HepG2 (cell line): Measurements from ENCODE around the gene ACD. TPM values are rescaled to one million over a fixed set of nuclear protein-coding genes. Genes with fewer than 3 reads are reported as not detected.

Experiments used
- ATF7 ChIP-seq, 2 experiments: fragments of 450-650 bp in 1 of 2; sonication (generic) in 1 of 2; formaldehyde crosslinking in 1 of 2; IDR thresholded peaks; 2 replicates each; pipeline versions ENCODE4 v1.4.0 to v1.6.1; 2016 to 2020; ENCODE audit warnings: antibody characterized with exemption in 1 of 2, mild to moderate bottlenecking in 1 of 2, missing genetic modification reagents in 1 of 2
- BHLHE40 ChIP-seq: IDR thresholded peaks from 2 replicates; pipeline ENCODE4 v1.6.1; 2011; ENCODE audit warnings: low read length, improper control_type of control experiment
- CSRNP1 ChIP-seq: sonication (generic); formaldehyde crosslinking; IDR thresholded peaks from 2 replicates; pipeline ENCODE4 v1.8.1; 2023; ENCODE audit warnings: mild to moderate bottlenecking, missing genetic modification reagents
- E2F5 ChIP-seq: sonication (generic); formaldehyde crosslinking; conservative IDR thresholded peaks from 2 replicates; pipeline ENCODE4 v1.4.0; 2020; ENCODE audit warnings: missing genetic modification reagents
- GPN1 ChIP-seq: sonication (generic); formaldehyde crosslinking; IDR thresholded peaks from 2 replicates; pipeline ENCODE4 v1.5.1; 2020; ENCODE audit warnings: missing genetic modification reagents, borderline replicate concordance
- IRF9 ChIP-seq: sonication (generic); formaldehyde crosslinking; IDR thresholded peaks from 2 replicates; pipeline ENCODE4 v1.8.0; 2022; ENCODE audit warnings: missing genetic modification reagents, mild to moderate bottlenecking, borderline replicate concordance
- MYNN ChIP-seq: sonication (generic); formaldehyde crosslinking; IDR thresholded peaks from 2 replicates; pipeline ENCODE4 v1.4.0; 2020; ENCODE audit warnings: mild to moderate bottlenecking, low read depth, missing genetic modification reagents
- THAP9 ChIP-seq: sonication (generic); formaldehyde crosslinking; IDR thresholded peaks from 2 replicates; pipeline ENCODE4; 2020; ENCODE audit warnings: missing genetic modification reagents, mild to moderate bottlenecking, borderline replicate concordance
- XBP1 ChIP-seq: sonication (generic); formaldehyde crosslinking; IDR thresholded peaks from 2 replicates; pipeline ENCODE4 v1.5.0; 2020; ENCODE audit warnings: missing genetic modification reagents
- YEATS4 ChIP-seq: sonication (generic); formaldehyde crosslinking; IDR thresholded peaks from 2 replicates; pipeline ENCODE4 v1.4.0; 2020; ENCODE audit warnings: missing genetic modification reagents, borderline replicate concordance
- ZNF18 ChIP-seq: sonication (generic); formaldehyde crosslinking; IDR thresholded peaks from 2 replicates; pipeline ENCODE4 v1.8.0; 2022; ENCODE audit warnings: mild to moderate bottlenecking, missing genetic modification reagents; ENCODE audit not compliant: insufficient replicate concordance
- ZNF251 ChIP-seq: sonication (generic); formaldehyde crosslinking; IDR thresholded peaks from 2 replicates; pipeline ENCODE4 v1.9.0; 2021; ENCODE audit warnings: mild to moderate bottlenecking, missing genetic modification reagents
- ZNF563 ChIP-seq: sonication (generic); formaldehyde crosslinking; IDR thresholded peaks from 2 replicates; pipeline ENCODE4 v1.8.0; 2022; ENCODE audit warnings: mild to moderate bottlenecking, moderate library complexity, missing genetic modification reagents
- ZNF713 ChIP-seq: sonication (generic); formaldehyde crosslinking; IDR thresholded peaks from 2 replicates; pipeline ENCODE4 v1.4.0; 2020; ENCODE audit warnings: mild to moderate bottlenecking, missing genetic modification reagents
- polyA plus RNA-seq, 8 experiments: library from polyadenylated mRNA; depleted of rRNA in 3 of 8; stranded (reverse) in 7 of 8; unstranded in 1 of 8; fragments of >200 nt; fragmentation: Illumina TruSeq in 4 of 8; extraction: Trizol in 4 of 8; gene quantifications; 2 replicates each; pipeline versions ENCODE4 v1.2.1 to v1.2.3, GENCODE V29; 2011 to 2016; ENCODE audit warnings: low read depth in 4 of 8, missing spikeins in 1 of 8, mixed read lengths in 1 of 8; ENCODE audit not compliant: insufficient read depth in 1 of 8
- total RNA-seq, 5 experiments: library from RNA; depleted of rRNA; stranded (reverse); fragments of >200 nt; fragmentation: Illumina TruSeq; extraction: Trizol; gene quantifications; 2 replicates each; pipeline ENCODE4 v1.2.3, GENCODE V29; 2016; ENCODE audit warnings: low read depth in 1 of 5
- TF ChIP-seq, protein P1 (sequence below): sonication (generic); formaldehyde crosslinking; IDR thresholded peaks from 2 replicates; pipeline ENCODE4 v1.4.0; 2020; ENCODE audit warnings: missing genetic modification reagents
- TF ChIP-seq, protein P2 (sequence below): sonication (generic); formaldehyde crosslinking; IDR thresholded peaks from 2 replicates; pipeline ENCODE4 v1.5.0; 2020; ENCODE audit warnings: missing genetic modification reagents, mild to moderate bottlenecking, borderline replicate concordance

The ACD gene
- total and polyA plus RNA-seq, 2 of the 13 experiments (the other 11 are each of a cell fraction or from before 2014, with no cell fraction given): 32.6 to 38.3 TPM

DNA sequence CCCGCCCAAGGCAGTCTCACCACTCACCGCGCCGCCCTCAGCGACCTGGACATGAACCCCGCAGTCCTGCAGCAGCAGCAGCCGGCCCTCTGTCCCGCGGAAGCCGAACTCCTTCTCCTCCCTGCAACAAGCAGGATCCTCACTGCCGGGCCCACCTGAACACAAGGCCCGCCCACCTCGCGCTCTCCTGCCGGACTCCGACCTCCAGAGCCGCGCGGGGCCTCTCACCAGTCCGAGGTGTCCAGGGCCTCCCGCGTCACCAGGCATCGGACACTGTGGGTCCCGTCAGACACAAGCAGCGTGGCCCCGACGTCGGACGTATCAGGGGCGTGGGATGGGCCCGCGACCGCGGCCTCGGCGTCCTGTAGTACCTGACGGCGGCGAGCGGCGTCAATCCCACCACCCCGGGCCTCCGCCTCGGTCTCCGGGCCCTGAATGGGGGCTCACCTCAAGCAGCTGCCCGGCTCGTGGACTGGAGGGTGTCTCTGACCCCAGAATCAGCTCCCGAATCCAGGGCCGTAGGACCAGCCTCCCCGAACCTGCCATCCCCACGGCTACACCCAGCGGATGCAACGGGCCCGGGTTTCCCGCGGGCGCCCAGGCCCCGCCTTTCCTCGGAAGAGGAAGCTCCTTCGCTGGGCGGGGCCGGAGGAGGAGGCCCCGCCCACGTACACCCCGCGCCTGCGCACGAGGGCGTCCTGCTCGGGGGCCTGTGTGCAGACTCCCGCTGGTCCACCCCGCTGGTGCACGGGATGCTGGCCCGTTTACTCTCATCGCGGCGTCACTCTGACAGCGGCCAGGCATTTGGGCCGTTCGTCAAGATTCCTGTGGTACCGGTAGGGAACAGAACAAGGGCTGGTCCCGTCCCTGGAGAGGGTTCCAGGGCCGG, at the start of gene ACD (continued):
- TF ChIP-seq, protein P1, sequence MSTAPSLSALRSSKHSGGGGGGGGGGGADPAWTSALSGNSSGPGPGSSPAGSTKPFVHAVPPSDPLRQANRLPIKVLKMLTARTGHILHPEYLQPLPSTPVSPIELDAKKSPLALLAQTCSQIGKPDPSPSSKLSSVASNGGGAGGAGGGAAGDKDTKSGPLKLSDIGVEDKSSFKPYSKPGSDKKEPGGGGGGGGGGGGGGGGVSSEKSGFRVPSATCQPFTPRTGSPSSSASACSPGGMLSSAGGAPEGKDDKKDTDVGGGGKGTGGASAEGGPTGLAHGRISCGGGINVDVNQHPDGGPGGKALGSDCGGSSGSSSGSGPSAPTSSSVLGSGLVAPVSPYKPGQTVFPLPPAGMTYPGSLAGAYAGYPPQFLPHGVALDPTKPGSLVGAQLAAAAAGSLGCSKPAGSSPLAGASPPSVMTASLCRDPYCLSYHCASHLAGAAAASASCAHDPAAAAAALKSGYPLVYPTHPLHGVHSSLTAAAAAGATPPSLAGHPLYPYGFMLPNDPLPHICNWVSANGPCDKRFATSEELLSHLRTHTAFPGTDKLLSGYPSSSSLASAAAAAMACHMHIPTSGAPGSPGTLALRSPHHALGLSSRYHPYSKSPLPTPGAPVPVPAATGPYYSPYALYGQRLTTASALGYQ (CRISPR knock-in tag): no peak; the same call in 1 of the 2 replicates
- TF ChIP-seq GPN1 (peak; percentile 41; the same call in 1 of the 2 replicates), THAP9 (peak; percentile 89), MYNN (CRISPR knock-in tag) (no peak; the same call in 1 of the 2 replicates), CSRNP1 (peak; percentile 87; the same call in 1 of the 2 replicates), ZNF18 (CRISPR knock-in tag) (no peak), E2F5 (CRISPR knock-in tag) (peak; percentile 81), YEATS4 (CRISPR knock-in tag) (peak; percentile 69), ZNF251 (no peak), IRF9 (CRISPR knock-in tag) (peak; percentile 77; the same call in 1 of the 2 replicates), XBP1 (CRISPR knock-in tag) (no peak), ZNF713 (CRISPR knock-in tag) (no peak; the same call in 1 of the 2 replicates), ZNF563 (peak; percentile 86), BHLHE40 (no peak), ATF7 (IDR thresholded peaks at IDR 0.05) (no peak), ATF7 (CRISPR knock-in tag; IDR thresholded peaks at IDR 0.05) (no peak; the same call in 1 of the 2 replicates)
- TF ChIP-seq, protein P2, sequence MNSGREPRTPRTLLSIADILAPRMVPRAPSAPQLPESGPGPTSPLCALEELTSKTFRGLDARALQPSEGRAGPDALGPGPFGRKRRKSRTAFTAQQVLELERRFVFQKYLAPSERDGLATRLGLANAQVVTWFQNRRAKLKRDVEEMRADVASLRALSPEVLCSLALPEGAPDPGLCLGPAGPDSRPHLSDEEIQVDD (CRISPR knock-in tag): peak; percentile 90
